A549 (cell line): ENCODE results near the gene BTBD16.

ENCODE experiments used
- CHD2 ChIP-seq: fragments of 150-350 bp; IDR thresholded peaks from 2 replicates; pipeline ENCODE4 v1.6.1; 2014; ENCODE audit warnings: low read length; ENCODE audit not compliant: partially characterized antibody
- CTCF ChIP-seq: fragments of >200 bp; sonication (Bioruptor Twin); formaldehyde crosslinking; IDR thresholded peaks from 3 replicates; pipeline ENCODE4 v1.5.1; 2016
- KDM1A ChIP-seq: fragments of 200-600 bp; sonication (generic); IDR thresholded peaks from 2 replicates; pipeline ENCODE4 v1.6.1; 2016; ENCODE audit warnings: low read depth, mild to moderate bottlenecking
- POLR2A ChIP-seq: IDR thresholded peaks from 2 replicates; pipeline ENCODE4 v1.6.1; 2012; ENCODE audit warnings: mild to moderate bottlenecking, low read length
- POLR2AphosphoS2 ChIP-seq: conservative IDR thresholded peaks from 2 replicates; pipeline ENCODE4 v1.6.1; 2012; ENCODE audit warnings: low read length, improper control_type of control experiment, inconsistent platforms
- ZC3H11A ChIP-seq: fragments of 450-650 bp; IDR thresholded peaks from 2 replicates; pipeline ENCODE4 v1.6.1; 2014; ENCODE audit warnings: antibody characterized with exemption, mild to moderate bottlenecking
- TF ChIP-seq, protein P1 (sequence below): fragments of 450-650 bp; IDR thresholded peaks from 2 replicates; pipeline ENCODE4 v1.6.1; 2014; ENCODE audit warnings: antibody characterized with exemption

- no peak for TF ChIP-seq KDM1A
- TF ChIP-seq CTCF = no peak
- TF ChIP-seq, protein P1, sequence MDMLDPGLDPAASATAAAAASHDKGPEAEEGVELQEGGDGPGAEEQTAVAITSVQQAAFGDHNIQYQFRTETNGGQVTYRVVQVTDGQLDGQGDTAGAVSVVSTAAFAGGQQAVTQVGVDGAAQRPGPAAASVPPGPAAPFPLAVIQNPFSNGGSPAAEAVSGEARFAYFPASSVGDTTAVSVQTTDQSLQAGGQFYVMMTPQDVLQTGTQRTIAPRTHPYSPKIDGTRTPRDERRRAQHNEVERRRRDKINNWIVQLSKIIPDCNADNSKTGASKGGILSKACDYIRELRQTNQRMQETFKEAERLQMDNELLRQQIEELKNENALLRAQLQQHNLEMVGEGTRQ = no peak
- TF ChIP-seq CHD2 = no peak
- TF ChIP-seq POLR2AphosphoS2 = no peak
- TF ChIP-seq ZC3H11A = no peak
- no peak for TF ChIP-seq POLR2A
These were observed 75.3 kb downstream of the BTBD16 start for GRCh38 chr10:122346326-122346950.
